Mesothelial cell of epicardium (in vitro differentiated cells): ENCODE data around the gene LCN6. TPM values are rescaled to one million over a fixed set of nuclear protein-coding genes. Genes with fewer than 3 reads are reported as not detected.

ENCODE experiments used
- DNase-seq, 2 experiments: peaks; one replicate each; pipeline ENCODE4 v3.0.0; 2021; ENCODE audit warnings: low spot score in 2 of 2; ENCODE audit not compliant: unreplicated experiment in 2 of 2
- H3K27ac Mint-ChIP-seq: 2 replicates; pipeline ENCODE4 v1.8.0; 2021; ENCODE audit warnings: mixed read lengths
- H3K27me3 Mint-ChIP-seq: 2 replicates; pipeline ENCODE4 v1.8.0; 2021; ENCODE audit warnings: low read depth, mixed read lengths
- H3K36me3 Mint-ChIP-seq: 2 replicates; pipeline ENCODE4 v1.8.0; 2021; ENCODE audit warnings: mixed read lengths
- H3K4me1 Mint-ChIP-seq: 2 replicates; pipeline ENCODE4 v1.8.0; 2021; ENCODE audit warnings: mixed read lengths
- H3K4me3 Mint-ChIP-seq: 2 replicates; pipeline ENCODE4 v1.8.0; 2021; ENCODE audit warnings: mild to moderate bottlenecking, moderate library complexity, mixed read lengths
- H3K9me3 Mint-ChIP-seq: 2 replicates; pipeline ENCODE4 v1.8.0; 2021; ENCODE audit warnings: mixed read lengths
- CTCF ChIP-seq: fragments of 200-600 bp; sonication (generic); IDR thresholded peaks from one replicate; pipeline ENCODE4 v1.5.0; 2021; ENCODE audit warnings: antibody characterized with exemption; ENCODE audit not compliant: unreplicated experiment
- total RNA-seq: library from RNA; stranded (reverse); gene quantifications from 3 replicates; pipeline ENCODE4 v1.2.1, GENCODE V29; 2021

Gene LCN6
- total RNA-seq, 1 donor from 2014 or later: not detected

DNA sequence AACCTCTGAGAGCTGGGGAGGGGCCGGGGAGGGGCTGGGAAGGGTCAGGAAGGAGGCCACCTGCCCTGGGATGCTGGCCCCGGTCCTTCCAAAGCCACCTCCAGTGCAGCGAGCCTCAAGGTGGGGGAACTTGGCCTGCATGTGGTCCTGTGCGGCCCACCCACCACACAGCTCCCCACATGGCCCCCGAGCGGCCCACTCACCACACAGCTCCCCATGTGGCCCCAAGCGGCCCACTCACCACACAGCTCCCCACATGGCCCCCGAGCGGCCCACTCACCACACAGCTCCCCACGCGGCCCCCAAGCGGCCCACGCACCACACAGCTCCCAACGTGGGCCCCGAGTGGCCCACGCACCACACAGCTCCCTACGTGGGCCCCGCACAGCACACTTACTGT is 3.6 kb downstream of the LCN6 start:
- peaks cover 2% of the 10 kb centered on the region for H3K27me3 Mint-ChIP-seq
- no peak for DNase-seq
- H3K4me3 Mint-ChIP-seq: no peak overlapping the region
- H3K27ac Mint-ChIP-seq: no peak overlapping the region
- H3K36me3 Mint-ChIP-seq: no peaks in the 10 kb centered on the region
- no peaks in the 10 kb centered on the region for H3K9me3 Mint-ChIP-seq
- H3K4me1 Mint-ChIP-seq: peaks cover 11% of the 10 kb centered on the region
- no peak for TF ChIP-seq CTCF

DNA sequence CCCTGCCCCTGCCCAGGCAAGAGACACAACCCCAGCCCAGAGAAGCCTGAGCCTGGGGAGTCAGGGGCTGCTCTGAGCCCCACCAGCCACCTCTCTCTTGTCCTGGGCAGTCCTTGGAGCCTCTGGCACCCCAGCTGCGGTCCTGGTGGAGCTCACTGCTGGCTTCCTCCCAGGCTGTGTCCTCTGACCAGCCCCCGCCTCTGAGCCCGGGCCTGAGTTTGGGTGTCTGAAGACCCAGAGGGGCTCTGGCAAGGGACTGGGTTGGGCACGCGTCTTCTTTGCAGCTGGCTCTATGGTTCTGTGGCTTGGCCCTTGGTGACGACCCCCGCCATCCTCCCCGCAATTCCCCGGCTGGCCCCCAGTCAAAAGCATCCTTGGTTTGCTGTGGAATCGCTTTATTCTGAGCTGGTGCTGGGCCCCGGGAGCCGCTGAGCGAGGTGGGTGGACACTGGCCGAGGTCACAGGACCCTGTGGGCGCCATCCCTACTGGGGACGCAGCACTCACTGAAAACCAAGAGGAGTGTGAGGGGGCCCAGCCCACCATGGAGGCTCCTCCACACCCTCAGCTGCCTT is 4.6 kb downstream of the LCN6 start:
- peaks cover 11% of the 10 kb centered on the region for H3K4me1 Mint-ChIP-seq
- no peak for DNase-seq

GRCh38 chr9:136742591-136743391 is 5.5 kb downstream of the LCN6 start, which contains the start of gene LCN10:
LCN10 (minus strand) TSS chr9:136742940; CDS start chr9:136742903, 37 bp downstream.
- Mint-ChIP-seq H3K36me3 (no peaks in the 10 kb centered on the region), H3K4me3 (no peak within 1 kb of the TSS), H3K27me3 (peaks cover 5% of the 10 kb centered on the region), H3K27ac (no peak within 1 kb of the TSS), H3K4me1 (peaks cover 11% of the 10 kb centered on the region), H3K9me3 (no peaks in the 10 kb centered on the region)
- no peak for DNase-seq
- no peak for TF ChIP-seq CTCF

More for the DNA sequence above, 4.6 kb downstream of the LCN6 start:
- peaks cover 2% of the 10 kb centered on the region for H3K27me3 Mint-ChIP-seq
- no peak for TF ChIP-seq CTCF
- H3K27ac Mint-ChIP-seq: no peak overlapping the region
- H3K36me3 Mint-ChIP-seq: no peaks in the 10 kb centered on the region
- H3K4me3 Mint-ChIP-seq: no peak overlapping the region
- H3K9me3 Mint-ChIP-seq: no peaks in the 10 kb centered on the region

GRCh38 chr9:136741883-136742571 is 6.3 kb downstream of the LCN6 start:
- Mint-ChIP-seq H3K4me3 (no peak overlapping the region), H3K4me1 (peaks cover 11% of the 10 kb centered on the region), H3K27ac (no peak overlapping the region), H3K9me3 (no peaks in the 10 kb centered on the region), H3K36me3 (no peaks in the 10 kb centered on the region), H3K27me3 (peaks cover 5% of the 10 kb centered on the region)
- no peak for DNase-seq
- no peak for TF ChIP-seq CTCF

GRCh38 chr9:136740971-136741882 is 7.1 kb downstream of the LCN6 start:
- Mint-ChIP-seq H3K27ac (no peak overlapping the region), H3K4me3 (no peak overlapping the region), H3K4me1 (peaks cover 11% of the 10 kb centered on the region), H3K9me3 (no peaks in the 10 kb centered on the region), H3K27me3 (peaks cover 5% of the 10 kb centered on the region), H3K36me3 (no peaks in the 10 kb centered on the region)
- TF ChIP-seq CTCF: no peak
- no peak for DNase-seq
